HG03571 (cell line): ENCODE measurements around the gene DDX10.
"Not testable (repeated sequence)": the region's sequence is repeated elsewhere in the genome, so short reads cannot be mapped to it uniquely, and the experiment has no call there.

Experiments used
- ATAC-seq: cut with Tn5 transposase; IDR thresholded peaks from one replicate; pipeline ENCODE4 v1.9.1; 2021; ENCODE audit not compliant: unreplicated experiment

Gene DDX10

DNA sequence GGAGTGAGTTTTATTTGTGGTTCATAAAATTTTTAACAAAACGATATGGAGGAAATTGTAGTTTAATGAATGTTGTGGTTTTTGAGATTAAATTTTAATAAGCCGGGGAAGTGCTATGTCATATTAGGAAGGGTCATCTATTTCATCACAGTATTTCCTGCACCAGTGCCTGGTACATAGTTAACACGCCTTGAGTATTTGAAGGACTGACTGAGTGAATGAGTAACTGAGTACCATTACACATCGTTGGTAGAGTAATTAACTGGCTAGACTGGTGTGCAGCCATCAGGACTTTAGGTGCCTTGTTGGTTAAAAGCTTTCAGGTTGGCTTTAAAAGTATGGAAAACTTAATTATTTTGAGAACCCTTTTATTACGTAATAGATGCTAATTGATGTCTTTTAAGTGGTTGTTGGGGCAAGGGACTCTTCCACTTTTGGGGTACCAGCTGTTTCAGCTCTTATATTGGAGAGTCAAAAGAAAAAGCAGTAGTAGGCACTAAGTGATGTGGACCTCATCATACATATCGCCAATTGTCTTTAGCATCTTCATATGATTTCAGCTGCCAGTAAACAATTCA lies 101.8 kb downstream of the DDX10 start:
- no peak for ATAC-seq

- ATAC-seq = no peak
Observed at GRCh38 chr11:108768370-108768769, 103.5 kb downstream of the DDX10 start.

DNA sequence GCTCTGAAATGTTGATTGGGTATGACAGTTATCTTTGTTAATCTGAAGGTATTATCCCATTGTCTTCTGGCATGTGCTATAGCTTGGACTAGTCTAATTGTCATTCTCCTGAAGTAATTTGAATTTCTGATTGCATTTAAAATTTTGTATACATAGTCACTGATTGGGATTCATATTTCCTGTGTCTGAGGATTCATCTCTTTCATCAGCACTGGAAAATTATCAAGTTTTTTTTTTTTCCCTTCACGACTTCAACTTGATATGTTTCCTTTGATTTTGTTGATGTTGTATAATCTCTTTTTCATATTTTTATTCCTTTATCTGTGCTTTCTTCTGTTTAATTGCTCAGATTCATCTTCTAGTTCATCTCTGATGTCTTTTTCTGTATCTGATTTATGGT lies 104.1 kb downstream of the DDX10 start:
- no peak for ATAC-seq

GRCh38 chr11:108774037-108774730 lies 109.3 kb downstream of the DDX10 start:
- ATAC-seq = no peak

- no peak for ATAC-seq
Observed at GRCh38 chr11:108775324-108775723, 110.5 kb downstream of the DDX10 start.

GRCh38 chr11:108779147-108779546 lies 114.3 kb downstream of the DDX10 start:
- ATAC-seq = not testable (repeated sequence)

GRCh38 chr11:108780119-108780518 lies 115.2 kb downstream of the DDX10 start:
- ATAC-seq = no peak

DNA sequence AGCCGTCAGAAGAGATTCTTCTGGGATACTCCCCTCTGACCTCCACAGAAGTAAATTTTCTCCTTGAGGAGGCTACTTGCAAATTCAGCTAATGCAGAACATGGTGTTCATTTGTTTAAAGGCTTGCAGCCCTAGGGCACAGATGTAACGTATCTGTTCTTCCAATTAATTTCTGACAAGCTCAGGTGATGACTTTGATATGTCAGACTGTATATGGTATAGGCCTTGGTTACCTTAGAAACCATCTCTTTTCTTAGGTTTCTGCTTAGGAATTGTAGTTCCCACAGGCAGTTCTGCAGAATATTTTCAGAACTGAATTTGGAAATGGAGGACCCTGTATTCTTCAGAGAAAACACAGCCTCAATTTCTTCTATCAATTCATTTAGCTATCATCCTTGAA lies 117.1 kb downstream of the DDX10 start:
- no peak for ATAC-seq

- ATAC-seq = no peak
Observed at GRCh38 chr11:108786281-108786990, 121.6 kb downstream of the DDX10 start.

DNA sequence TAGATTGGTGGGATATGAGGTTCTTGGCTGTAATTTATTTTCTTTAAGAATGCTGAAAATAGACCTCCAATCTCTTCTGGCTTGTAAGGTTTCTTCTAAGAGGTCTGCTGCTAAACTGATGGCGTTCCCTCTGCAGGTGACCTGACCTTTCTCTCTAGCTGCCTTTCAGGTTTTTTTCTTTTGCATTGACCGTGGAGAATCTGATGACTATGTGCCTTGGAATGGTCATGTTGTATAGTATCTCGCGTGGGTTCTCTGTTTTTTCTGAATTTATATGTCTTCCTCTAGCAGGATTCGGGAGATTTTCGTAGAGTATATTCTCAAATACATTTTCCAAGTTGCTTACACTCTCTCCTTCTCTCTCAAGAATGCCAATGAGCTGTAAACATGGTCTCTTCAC lies 122.2 kb downstream of the DDX10 start:
- ATAC-seq = no peak

GRCh38 chr11:108788565-108789199 lies 123.8 kb downstream of the DDX10 start:
- no peak for ATAC-seq

- no peak for ATAC-seq
Observed at GRCh38 chr11:108790501-108791299, 125.8 kb downstream of the DDX10 start.

GRCh38 chr11:108793138-108793537 lies 128.3 kb downstream of the DDX10 start:
- no peak for ATAC-seq

DNA sequence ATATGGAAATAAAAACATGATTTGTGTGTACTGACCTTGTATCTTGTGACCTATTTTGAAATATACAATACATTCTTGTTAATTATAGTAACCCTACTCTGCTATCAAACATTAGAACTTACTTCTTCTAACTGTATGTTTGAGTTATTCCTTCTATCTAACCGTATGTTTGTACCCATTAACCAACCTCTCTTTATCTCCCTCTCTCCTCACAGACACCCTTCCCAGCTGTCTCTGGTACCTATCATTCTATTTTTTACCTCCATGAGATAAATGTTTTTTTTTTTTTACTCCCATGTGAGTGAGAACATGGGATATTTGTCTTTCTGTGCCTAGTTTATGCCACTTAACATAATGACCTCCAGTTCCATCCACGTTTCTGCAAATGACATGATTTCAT lies 128.7 kb downstream of the DDX10 start:
- no peak for ATAC-seq

GRCh38 chr11:108796551-108796950 lies 131.7 kb downstream of the DDX10 start:
- no peak for ATAC-seq

DNA sequence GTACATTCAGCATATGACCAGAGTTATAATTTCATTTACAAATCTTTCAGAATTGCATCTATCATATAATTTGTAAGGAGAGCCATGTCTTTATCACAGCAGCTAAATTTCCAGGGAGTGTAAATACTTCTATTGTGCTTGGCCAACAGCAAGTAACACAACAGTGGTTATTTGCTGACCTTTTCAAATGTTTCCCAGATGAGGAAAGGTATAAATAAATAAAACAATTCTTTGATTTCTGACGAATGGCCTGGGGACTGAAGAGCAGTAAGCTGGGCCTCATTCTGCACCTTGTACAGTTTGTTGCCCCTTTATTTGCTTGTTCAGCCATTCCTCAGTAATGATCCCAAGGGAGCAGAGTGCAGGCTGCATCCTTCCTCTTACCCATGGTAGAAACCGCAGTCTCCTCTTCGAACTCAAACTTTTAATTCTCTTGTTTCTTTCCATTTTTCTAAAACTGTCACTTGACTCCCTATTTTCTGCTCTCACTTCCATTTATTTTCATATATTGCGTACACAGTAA lies 132.8 kb downstream of the DDX10 start:
- ATAC-seq = no peak

DNA sequence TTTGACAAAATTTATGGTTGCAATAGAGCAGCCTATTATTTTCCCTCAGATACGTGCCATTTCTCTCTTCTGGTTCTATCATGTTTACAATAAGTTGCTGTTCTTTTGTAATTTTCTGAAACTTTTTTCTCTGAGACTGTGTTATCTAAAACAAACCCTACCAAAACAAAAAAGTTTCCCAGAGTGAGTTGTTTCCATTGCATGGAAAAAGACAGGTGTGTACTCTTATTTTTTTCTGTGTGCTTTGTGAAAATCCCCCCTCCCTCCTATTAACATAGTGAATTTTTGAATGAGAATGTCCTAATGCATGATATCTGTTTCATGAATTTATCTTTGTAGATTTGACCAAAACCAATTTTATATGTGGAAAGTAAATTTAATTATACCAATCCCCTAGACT lies 137.6 kb downstream of the DDX10 start:
- ATAC-seq = no peak

GRCh38 chr11:108803776-108804175 lies 138.9 kb downstream of the DDX10 start:
- no peak for ATAC-seq

- ATAC-seq = no peak
Observed at GRCh38 chr11:108804511-108804910, 139.6 kb downstream of the DDX10 start.

- no peak for ATAC-seq
Observed at GRCh38 chr11:108805030-108805429, 140.2 kb downstream of the DDX10 start.

DNA sequence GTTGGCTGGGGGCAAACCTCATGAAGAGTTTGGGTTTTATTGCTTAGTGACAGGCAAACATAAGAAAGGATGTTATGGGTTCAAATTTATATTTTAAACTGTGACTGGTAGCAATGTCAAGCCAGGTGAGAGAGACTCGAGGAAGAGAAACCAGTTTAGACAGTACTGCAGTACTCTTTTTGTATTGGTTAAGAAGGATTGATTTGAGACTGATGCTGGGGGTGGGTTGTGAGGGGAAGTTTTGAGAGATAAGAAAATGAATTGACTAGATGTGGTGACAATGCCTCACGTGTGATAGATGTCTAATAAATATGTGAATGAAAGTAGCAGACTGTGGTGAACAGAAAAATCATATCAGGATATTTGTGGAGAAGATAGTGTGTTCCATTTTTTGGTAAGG lies 142.4 kb downstream of the DDX10 start:
- ATAC-seq = no peak
